EH (cell line): ENCODE measurements around the gene KLHL36.
"Not testable (repeated sequence)": the region's sequence is repeated elsewhere in the genome, so short reads cannot be mapped to it uniquely, and the experiment has no call there.

Experiments used
- DNase-seq: peaks from one replicate; pipeline ENCODE4 v3.0.0-alpha.2; 2015; ENCODE audit warnings: low read depth

The KLHL36 gene

DNA sequence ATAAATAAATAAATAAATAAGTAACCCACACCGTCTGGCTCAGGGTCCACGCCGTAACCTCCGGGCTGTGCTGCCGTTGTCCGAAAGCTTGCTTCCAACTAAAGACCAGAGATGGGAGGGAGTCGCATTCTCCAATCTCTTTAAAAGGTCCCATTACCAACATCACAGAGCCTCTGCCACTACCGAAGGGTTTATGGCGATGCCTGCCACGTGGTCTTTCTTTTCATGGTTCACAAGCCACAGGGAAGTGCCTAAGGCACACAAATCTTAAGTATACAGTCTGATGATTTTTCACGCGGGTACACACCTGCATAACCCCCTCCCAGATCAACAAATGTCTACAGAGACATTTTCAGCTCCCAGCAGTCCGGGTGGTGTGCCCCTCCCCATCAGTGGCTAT, 31.8 kb upstream of the KLHL36 start:
- peak; percentile 53 for DNase-seq

DNA sequence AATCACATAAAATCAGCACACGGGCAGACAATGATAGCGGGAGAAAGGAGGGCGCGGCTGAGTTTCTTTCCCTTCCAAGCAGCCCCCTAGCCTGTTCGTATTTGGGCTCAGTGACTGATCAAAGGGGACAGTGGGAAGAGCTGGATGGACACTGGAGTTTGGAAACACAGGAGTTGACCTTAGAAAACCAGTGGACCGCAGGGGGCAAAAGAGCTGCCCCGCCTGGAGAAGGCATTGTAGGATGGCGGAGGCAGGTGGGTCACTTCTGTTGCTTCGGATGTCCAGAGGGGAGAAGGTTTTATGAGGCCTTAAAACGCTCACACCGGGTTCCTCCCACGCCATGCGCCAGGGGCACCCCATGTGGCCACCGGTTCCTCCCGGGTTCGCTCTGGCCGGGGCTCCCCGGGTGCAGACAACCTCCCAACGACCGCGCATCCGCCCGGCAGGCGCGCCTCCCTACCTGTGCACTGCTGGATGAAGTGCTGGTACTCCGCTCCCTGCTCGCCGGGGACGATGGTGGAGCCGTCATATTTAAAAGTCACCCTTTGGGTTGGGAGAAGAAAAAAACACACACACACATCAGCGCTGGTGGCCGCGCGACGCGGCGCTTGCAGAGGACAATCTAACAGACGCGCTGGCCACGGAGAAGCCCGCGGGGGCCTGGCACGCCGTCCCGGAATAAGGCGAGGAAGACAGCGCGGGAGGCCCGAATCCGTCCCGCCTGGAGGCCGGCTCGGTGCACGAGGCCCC, 31.1 kb upstream of the KLHL36 start:
- DNase-seq: peak; percentile 31

DNA sequence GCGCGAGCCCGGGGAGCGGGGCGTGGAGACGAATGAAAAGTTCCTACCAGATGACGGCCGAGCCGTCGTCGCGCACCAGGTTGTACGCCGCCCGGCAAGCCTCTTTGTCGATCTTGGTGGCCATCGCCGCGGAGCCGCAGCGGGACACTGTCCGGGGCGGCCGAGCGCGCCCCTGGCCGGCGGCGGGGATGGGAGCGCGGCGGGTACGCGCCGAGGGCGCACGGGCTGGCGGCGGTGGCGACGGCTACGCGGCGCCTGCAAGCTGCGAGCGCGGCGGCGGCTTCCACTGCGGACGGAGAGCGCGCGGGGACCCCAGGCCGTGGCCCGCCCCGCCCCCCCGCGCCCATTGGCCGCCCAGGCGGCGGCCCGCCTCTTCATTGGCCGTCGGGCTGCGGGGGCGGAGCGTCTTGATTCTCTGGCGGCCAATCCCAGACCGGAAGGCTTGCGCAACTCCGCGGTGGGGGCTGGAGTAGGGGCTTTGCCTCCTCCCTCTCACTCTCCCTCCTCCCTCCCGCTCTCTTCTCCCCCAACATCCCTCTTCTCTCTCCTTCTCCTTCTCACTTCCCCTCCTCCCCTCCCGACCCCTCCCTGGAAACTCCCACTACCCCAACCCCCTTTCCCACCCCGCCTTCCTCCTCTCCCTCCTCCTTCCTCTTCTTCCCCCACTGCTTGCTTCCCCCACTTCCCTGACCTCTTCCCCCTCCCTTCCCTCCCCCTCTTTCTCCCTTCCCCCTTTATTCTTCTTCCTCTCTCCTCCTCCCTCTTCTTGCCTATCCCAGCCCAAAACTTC, 30.3 kb upstream of the KLHL36 start, which contains the start of gene COTL1:
Gene COTL1, minus strand, starts transcription at position 288 of the 790 bp plus-strand sequence. Its CDS starts 164 bp downstream, at position 124.
- DNase-seq: peak; percentile 99

DNA sequence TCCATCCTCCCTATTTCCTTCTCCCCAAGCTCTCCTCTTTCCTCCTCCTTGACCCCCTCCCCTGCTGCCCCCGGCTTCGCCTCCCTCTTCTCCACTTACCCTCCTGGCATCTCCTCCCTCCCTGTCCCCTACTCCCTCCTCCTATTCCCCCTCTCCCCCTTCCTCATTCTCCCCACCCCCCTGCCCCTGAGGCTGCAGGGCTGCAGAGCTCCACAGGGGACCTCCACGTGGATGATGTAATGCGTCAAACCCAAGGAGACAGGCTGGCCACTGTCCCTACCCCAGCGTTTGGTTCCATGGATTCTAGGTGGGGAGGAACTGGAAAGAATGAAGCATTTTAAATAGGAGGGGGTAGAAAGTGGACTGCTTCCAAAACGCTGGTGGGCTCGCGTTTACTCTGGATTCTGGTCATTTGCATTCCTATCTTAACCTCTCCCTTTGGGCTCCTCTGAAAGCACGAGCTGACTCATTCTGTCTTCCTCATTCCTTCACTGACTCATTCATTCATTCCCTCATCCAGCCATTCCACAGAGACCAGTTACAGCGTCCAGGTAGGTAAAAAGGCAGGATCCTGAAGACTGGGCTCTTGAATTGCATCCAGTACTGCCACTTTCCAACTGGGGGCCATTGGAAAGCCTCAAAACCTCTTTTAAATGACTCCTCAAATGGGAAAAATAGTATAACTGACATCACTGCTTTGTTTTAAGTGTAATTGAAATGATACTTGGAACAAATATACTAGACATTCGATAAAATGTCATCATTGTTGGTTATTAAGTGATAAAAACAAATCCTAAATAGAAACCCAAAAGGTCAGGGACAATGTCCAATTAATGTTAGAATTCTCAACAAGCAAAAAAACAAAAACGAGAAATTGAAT, 29.5 kb upstream of the KLHL36 start:
- peak; percentile 99 for DNase-seq

DNA sequence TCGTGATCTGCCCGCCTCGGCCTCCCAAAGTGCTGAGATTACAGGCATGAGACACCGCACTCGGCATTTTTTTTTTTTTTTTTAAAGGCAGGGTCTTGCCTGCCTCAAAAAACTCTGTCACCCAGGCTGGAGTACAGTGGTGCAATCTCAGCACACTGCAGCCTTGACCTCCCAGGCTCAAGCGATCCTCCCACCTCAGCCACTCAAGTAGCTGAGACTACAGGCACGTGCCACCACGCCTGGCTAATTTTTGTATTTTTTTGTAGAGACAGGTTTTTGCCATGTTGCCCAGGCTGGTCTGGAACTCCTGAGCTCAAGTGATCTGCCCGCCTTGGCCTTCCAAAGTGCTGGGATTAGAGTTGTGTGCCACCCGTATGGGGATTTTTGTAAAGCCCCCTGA, 27.4 kb upstream of the KLHL36 start:
- DNase-seq: not testable (repeated sequence)

DNA sequence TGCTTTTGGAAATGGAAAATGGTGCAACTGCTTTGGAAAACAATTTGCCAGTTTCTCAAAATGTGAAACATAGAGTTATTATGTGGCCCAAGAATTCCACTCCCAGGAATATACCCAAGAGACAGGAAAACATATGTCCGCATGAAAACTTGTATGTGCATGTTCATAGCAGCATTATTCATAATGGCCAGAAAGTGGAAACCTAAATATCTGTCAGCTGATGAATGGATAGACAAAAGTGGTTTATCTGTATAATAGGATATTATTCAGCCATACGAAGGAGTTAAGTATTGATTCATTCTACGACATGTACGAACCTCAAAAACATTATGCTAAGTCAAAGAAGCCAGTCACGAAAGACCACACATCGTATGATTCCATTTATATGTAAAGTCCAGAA, 22.8 kb upstream of the KLHL36 start:
- DNase-seq: no peak

DNA sequence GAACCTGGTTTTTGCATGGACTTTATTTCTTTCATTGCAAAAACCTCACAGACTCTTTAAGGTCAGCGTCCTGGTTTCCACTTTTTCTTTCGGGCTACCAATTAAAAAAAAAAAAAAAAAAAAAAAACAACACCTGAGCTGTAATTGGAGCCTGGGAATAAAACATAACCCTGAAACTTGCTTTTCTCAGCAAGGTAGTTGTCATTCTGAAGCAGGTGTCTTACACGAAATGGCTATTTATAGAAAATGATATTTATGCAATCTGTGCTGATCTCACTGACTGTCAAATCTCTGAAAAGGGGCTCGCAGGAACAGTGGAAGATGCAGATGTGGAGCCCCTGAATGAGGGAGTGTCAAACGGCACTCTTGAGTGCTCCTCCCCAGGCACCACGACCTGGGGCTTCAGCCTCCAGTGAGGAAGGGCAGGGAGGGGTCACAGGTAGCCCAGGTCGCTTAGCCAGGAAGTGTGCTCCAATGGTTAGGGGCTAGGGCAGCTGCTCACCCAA, 20.0 kb upstream of the KLHL36 start:
- DNase-seq: no peak

DNA sequence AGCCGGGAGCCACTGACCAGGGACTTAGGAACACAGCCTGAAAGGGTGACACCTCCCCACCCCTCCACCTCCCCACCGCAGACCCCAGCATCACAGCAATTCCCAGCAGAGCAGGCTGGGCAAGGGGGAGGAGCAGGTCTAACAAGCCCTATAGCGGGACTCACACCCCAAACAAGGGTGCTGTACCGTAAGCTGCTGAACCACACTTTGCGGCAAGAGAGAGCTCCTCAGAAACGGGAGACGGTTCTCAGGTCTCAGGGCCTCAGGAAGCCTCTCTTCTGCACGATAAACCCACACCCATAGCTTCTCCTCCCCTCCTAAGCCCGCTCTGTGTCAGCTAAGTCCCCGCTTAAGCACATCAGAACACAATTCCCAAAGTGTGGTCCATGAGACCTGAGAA, 18.7 kb upstream of the KLHL36 start:
- no peak for DNase-seq

DNA sequence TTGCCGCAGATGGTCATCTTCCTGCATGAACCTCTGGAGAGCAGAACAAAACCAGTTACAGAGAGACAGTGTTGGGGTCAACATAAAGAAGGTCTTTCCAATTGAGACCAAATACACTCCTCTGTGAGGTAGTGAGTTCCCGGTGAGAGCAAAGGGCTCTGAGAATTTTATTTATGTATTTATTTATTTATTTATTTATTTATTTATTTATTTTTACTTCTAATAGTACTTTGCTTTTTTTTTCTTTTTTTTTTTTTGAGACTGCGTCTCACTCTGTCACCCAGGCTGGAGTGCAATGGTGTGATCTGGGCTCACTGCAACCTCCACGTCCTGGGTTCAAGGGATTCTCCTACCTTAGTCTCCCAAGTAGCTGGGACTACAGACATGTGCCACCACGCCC, 18.3 kb upstream of the KLHL36 start:
- DNase-seq: no peak

DNA sequence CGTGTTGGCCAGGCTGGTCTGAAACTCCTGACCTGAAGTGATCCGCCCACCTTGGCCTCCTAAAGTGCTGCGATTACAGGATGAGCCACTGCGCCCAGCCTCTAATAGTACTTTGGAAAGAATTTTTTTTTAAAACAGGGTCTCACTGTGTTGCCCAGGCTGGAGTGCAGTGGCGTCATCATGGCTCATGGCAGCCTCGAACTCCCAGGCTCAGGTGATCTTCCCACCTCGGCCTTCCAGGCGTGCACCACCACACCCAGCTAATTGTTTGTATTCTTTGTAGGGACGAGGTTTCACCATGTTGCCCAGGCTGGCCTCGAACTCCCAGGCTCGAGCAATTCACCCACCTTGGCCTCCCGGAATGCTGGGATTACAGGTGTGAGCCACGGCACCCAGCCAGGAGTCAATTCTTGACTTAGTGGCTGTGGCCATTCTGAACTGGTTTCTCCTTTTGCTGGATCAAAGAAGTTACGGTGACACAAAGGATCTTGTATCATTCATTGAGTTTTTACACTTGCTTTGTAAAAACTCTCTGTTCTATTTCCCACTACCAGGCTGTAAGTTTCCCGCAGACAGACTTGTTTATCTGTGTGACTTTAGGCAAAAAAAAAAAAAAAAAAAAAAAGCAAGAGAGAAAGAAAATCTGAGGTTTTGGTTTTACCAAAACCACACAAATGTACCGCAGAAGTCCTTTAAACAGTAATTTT, 17.7 kb upstream of the KLHL36 start:
- no peak for DNase-seq

DNA sequence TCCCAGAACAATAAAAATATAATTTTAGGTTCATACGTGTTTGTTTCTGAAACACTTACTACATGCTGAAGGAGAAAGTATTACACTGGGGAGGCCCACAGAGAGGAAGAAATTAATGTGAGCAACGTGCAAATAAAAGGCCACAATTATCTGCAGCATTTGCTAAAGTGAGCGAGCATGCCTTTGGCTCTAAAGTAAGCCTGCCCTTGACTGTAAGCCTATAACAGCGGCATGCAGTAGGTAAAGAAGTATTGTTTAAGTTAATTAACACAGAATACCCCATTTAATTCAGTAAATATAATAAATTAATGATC, 17.2 kb upstream of the KLHL36 start:
- DNase-seq: no peak

DNA sequence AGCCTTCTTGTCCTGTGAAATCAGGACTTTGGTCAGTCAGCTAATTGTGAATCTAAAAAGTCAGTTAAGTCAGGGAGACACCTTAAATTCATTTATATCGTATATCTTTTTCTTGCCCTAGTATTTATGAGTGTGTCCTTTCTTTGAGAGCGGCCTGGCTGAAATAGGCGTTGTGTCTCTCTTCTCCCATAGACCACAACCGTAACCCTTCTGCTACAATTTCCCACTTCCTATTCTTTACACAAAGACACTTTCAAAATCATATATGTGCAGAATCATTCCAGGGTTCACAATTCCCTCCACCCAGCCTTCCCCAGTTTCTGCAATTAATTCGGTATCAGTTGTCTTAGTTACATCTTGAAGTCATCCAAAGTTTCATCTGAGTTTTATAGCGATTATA, 16.4 kb upstream of the KLHL36 start:
- no peak for DNase-seq

DNA sequence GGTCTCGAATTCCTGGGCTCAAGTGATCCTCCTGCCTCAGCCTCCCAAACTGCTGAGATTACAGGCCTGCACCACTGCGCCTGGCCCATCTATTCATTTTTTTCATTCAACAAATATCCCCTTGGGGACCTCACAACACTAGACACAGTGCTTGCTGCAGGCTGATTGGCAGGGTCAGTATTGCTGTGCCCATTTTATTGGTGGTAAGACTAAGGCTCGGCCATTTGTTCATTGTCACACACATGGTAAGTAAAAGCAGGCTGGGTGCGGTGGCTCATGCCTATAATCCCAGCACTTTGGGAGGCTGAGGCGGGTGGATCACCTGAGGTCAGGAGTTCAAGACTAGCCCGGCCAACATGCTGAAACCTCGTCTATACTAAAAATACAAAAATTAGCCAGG, 15.4 kb upstream of the KLHL36 start:
- DNase-seq: not testable (repeated sequence)

DNA sequence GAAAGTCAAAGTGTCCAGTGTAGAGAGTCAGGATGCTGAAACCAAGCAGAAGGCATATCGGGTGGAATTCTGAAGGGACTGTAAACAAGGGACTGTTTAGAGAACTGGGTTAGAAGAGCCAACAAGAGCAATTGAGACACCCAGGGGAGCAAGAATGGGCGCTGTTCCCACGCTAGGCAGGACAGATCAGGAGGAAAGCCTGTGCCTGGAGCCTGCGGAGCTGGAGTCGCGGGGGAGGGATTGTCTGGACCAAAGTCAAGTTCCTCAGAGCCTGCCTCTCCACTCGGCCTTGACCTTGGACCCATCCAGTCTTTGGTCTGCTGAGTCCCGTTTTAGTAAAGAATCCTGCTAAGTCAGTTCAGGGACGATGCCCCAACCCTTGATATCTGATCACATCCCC, 14.7 kb upstream of the KLHL36 start:
- DNase-seq: no peak

DNA sequence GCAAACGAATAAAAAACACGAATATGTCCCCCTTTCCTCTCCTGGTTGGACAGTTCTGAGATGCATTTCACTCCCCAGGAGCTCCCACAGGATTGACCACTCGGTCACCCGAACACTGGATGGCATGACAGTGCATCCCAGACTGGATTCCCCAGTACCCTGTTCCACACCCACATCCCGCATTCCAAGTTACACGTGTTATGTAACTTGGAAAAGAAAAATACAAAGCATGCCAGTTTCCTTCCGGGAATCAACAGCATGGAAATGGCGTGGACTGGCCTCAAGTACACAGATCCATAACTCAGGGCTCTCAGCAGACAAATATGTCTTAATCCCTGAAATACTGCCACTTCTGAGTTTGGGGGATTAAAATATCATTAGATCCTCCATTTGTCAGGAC, 12.6 kb upstream of the KLHL36 start:
- no peak for DNase-seq

DNA sequence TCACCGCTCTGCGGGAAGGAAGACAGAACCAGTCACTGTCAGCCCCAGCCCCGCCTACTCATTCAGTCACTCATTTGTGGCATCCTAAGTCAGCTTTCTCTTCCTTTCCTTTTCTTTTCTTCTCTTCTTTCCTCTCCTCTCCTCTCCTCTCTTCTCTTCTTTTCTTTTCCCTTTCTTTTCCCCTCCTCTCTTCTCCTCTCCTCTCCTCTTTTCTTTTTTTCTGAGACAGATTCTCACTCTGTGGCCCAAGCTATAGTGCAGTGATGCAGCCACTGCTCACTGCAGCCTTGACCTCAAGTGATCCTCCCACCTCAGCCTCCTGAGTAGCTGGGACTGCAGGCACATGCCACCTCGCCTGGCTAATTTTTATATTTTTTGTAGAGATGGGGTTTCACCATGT, 10.6 kb upstream of the KLHL36 start:
- DNase-seq: no peak

DNA sequence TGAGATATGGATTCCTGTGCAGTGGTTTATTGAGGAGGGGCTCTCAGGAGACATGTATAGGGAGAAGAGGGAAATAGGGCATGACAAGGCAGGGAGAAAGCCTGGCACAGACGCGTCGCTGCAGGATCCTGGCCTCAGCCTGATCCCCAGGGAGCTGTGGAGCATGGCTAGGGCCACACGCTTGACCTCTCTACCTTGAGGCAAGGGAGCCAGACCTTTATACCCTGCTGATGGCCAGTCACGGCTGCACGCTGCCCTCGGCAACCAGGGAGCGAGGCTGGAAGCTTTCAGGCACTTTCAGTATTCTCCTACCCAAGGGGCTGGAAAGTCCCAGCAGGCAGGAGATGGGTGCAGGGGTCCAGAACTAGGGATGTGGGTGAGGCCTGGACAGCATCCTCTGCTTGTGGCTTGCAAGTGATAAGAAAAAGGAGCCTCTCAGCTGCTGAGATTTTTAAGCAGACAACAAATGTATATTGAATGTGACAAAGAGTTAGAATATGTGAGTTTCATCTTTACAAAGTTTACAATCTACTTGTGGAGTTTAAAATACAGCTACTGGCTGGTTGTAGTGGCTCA, 10.0 kb upstream of the KLHL36 start:
- no peak for DNase-seq

DNA sequence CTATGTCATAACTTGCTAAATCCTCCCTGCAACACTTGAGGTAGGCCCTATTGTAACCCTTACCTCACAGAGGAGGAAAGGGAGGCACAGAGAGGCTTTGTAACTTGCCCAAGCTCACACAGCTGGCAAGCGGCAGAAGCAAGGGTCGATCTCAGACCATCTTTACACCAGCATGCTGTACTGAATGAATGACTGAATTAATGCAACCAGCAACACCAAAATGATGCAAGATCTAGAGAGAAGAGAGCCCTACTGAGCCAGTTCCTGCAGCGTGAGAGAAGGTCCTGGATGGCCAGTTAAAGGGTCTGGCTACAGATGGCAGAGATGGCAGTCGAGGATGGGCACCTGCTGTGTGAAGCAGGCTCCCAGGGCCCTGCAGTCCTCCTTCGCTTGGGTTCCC, 8.2 kb upstream of the KLHL36 start:
- no peak for DNase-seq

DNA sequence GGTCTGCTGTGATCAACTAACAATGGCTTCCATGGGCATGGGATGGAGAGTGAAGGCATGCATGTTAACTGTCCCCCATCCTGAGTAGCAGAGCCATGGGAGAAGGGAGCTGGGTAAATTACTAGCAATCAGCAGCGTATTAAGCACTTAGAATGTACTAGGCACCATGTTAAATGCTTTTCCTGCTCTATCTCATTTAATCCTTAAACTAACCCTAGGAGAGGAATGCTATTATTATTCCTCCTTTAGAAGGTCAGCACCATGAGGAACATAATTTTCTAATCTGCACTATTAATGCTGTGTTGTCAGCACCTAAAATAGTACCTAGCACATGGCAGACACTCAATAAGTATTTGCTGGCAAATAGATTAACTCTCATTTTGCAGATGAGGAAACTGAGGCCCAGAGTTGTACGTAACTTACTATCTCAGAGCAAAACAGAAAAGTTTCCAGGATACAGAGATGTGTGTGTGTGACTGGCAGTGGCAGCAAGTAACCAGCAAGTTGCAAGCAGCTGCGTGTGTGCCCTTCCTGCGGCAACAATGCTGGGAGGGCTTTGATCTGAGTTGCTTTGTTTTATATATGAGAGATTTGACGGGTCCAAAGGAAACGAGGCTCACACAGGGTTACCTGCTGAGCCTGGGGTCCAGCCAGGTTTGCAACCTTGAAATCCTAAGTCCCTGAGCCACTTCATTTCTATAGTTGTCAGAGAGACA, 6.5 kb upstream of the KLHL36 start:
- no peak for DNase-seq

DNA sequence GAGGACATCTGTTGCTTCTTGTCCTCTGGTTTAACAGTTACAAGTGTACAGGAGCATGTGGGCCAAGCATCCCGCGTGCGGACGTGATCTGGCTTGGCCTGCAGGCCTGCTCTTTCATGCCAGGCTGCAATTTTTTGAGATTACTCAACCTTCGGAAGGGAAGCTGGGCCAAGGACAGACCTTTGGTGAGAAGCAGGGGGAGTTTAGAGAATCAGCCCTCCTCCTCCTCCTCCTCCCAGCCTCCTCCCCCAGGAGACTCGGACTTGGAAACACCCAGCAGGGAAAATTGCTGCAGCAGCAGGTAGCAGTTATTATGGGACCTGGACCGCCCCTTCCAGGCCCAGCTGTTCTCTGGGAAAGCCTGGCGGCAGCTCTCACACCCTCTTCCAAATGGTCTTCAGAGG, 5.1 kb upstream of the KLHL36 start:
- peak; percentile 96 for DNase-seq

DNA sequence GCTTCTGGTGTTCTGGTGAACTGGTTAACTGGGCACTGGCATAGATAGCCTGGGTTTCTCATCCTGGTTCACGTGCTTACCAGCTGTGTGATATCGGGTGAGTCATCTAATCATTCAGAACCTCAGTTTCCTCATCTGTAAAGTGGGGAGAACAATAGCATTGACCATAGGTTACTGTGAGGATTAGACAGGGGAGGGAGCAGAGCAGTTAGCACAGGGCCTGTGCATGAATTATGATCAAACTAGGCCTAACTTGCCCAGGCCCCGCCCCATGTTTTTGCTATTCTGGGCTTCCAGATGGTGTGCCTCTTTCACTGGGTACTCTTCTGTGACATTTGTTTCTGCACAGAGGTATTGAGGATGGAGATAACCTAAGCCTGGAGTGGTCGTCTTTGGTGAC, 4.6 kb upstream of the KLHL36 start:
- DNase-seq: peak; percentile 27
